ENCODE results near the gene RPS15A.
"Not testable (repeated sequence)": the region's sequence is repeated elsewhere in the genome, so short reads cannot be mapped to it uniquely, and the experiment has no call there.

RPS15A gene

GRCh38 chr16:18797746-18798145 lies 7.6 kb upstream of the RPS15A start:
- DNase-seq (ENCODE audit: low spot score): no peak

GRCh38 chr16:18796377-18796776 lies 6.2 kb upstream of the RPS15A start:
- DNase-seq (ENCODE audit: low spot score): no peak

DNA sequence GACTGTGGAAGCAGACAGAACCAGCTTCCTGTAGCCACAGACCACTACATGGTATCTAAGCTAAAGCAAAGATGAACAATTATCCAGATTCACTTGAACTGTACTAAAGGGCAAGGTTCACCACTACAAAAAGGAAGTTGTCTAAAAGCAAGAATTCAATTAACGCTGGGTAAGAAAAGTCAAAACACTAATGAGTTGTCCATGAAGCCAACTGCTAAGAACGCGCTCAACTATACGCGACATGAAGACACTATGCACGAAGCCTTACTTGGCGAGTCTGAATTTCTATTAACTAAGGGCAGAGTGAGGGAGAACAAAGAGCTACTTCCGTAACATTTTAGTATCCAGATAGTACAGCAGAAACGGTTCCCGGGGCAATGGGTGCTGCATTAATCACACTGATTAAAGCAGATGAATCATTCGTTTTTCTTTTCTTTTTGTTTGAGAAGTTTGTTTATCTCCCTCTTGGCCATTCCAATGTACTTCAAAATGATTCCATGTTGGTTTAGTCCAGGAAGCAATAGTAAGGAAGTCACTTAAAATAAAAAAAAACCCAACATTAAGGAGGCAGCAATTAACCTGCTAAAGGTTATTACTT lies 2.8 kb upstream of the RPS15A start:
- no peak for DNase-seq (ENCODE audit: low spot score)

GRCh38 chr16:18789515-18789849 lies 652 bp downstream of the RPS15A start:
- no peak for DNase-seq (ENCODE audit: low spot score)

DNA sequence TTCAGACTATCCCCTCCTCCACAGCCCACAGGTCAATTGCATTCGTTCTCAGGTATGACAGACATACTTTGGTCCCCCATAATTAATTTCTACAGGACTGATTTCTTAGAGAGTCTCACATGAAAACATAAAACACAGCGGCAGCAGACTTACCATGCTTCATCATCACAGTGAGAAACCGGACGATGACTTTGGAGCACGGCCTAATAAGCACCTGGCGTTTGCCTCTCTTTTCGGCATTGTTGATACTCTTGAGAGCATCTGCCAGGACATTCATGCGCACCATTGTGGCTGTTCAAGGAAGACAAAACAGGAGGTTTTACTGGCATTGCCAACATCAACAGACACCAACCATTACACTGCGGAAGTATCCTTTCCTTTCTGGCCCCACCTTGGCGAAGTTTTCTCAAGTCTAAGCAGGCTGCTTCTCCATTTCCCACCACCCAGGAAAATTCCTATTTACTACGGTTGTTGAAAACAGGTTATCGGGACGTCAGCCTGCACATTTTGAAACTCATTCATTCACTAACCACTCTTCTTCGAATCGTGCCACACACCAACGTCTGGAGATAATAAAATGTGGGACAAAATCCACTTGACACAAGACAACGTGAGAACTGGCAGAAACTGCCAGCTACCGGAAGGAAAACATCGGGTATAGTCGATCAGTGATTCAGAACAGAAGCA lies 1.2 kb downstream of the RPS15A start:
- no peak for DNase-seq (ENCODE audit: low spot score)

DNA sequence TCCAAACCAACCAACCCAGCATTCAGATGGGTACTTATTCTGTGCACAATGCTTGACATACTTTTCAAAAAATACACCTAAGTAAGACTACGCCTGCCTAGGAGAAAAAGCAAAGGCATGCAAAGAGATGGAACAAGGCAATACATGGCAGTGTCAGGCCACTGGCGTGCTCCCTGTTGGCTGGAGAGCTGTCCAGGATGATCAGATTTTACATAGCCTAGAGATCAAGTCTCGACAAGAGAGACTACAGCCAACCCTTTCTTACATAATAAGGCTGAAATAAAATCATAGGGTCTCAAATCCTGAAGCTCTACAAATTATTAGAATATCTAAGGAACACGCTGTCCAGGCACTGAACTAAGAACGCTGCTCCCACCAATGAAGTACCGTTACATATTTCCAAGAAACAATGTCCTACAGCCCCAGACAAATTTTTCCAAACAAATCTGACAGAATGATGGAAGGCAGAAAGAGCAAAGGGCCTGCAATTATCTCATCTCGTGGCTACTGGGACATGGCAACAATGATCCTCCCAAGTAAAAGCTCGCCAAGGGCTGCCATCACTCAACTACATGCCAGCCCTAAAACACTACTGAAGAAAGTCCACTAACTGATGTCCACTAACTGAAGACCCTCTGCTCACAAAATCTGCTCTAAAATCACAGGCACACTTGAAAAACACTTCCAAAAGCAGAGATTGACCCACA lies 5.1 kb downstream of the RPS15A start:
- no peak for DNase-seq (ENCODE audit: low spot score)

- DNase-seq (ENCODE audit: low spot score): no peak
Measured at GRCh38 chr16:18783430-18784341, 6.4 kb downstream of the RPS15A start.

GRCh38 chr16:18782697-18783429 lies 7.3 kb downstream of the RPS15A start:
- no peak for DNase-seq (ENCODE audit: low spot score)

- not testable (repeated sequence) for DNase-seq (ENCODE audit: low spot score)
Measured at GRCh38 chr16:18781232-18781631, 8.9 kb downstream of the RPS15A start.

DNA sequence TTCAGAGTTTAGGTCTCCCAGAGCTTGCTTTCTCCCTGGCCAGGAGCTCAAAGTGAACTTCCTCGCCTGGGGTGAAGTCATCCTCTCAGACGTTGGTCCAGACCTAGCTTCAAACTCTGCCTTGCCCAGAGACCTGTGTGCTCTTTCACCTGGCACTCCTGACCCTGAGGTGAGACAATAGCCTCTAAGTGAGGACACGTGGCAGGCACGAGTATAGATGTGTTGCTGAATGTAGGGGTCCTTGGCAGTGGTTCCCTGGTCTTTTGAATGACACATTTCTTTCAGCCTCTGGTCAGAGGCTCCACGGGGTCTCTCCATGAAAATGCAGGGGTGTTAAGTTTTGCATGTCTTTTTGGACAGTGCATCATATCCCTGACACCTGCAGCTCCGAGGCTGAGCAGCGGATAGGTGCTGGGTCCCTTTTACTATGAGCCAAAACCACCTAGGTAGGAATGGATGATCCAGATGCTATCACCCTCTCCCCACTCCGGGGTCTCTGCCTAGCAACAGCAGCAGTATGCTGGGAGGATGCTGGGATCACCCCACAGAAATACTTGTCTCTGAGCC lies 9.6 kb downstream of the RPS15A start:
- not testable (repeated sequence) for DNase-seq (ENCODE audit: low spot score)

DNA sequence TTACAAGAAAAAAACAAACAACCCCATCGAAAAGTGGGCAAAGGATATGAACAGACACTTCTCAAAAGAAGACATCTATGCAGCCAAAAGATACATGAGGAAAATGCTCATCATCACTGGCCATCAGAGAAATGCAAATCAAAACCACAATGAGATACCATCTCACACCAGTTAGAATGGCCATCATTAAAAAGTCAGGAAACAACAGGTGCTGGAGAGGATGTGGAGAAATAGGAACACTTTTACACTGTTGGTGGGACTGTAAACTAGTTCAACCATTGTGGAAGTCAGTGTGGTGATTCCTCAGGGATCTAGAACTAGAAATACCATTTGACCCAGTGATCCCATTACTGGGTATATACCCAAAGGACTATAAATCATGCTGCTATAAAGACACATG lies 12.5 kb downstream of the RPS15A start:
- DNase-seq (ENCODE audit: low spot score): not testable (repeated sequence)

- not testable (repeated sequence) for DNase-seq (ENCODE audit: low spot score)
Measured at GRCh38 chr16:18776334-18776733, 13.8 kb downstream of the RPS15A start.

DNA sequence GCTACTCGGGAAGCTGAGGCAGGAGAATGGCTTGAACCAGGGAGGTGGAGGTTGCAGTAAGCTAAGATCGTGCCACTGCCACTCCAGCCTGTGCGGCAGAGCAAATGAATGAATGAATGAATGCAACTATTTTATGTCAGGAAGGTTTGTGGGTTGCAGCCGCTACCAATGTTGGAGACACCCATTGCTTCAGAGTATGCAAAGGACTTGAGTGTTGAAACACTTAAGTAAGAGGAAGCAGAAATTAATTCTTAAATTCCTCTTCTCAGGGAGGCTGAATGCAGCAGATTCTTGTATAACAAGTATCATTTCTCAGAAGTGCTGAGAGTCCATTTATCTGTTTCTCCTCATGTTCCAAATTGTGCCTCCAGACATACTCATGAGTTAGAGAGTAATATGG lies 15.5 kb downstream of the RPS15A start:
- not testable (repeated sequence) for DNase-seq (ENCODE audit: low spot score)

DNA sequence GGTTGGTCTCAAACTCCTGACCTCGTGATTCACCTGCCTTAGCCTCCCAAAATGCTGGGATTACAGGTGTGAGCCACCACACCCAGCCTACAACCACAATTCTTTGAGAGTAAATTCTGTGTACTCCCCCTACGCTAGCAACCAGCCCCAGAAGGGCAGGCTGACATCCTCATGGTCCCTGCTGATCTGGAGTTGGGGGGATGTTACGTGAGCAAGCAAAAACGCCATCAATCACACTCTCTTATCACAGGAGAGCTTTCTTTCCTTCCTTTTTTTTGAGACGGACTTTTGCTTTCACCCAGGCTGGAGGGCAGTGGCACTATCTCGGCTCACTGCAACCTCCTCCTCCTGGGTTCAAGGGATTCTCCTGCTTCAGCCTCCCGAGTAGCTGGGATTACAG lies 18.0 kb downstream of the RPS15A start:
- not testable (repeated sequence) for DNase-seq (ENCODE audit: low spot score)

DNA sequence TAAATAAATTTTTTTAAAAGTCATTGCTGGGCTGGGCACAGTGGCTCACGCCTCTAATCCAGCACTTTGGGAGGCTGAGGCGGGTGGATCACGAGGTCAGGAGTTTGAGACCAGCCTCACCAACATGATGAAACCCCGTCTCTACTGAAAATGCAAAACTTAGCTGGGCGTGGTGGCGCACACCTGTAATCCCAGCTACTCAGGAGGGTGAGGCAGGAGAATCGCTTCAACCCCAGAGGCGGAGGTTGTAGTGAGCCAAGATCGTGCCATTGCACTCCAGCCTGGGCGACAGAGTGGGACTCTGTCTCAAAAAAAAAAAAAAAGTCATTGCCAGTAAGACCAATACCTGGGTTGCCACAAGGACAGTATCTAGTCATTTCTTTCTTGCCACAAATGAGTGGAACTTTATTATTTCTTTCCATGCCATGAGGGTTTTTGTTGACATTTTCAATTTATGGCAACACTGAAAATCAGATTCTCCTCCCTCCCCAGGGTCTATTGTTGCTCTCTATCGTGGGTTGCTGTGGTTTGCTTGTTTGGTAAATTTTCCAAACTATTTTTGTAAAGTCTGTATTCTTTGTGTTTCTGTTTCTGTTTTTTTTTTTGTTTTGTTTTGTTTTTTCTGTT lies 19.7 kb downstream of the RPS15A start:
- DNase-seq (ENCODE audit: low spot score): not testable (repeated sequence)

- not testable (repeated sequence) for DNase-seq (ENCODE audit: low spot score)
Measured at GRCh38 chr16:18767217-18767616, 22.9 kb downstream of the RPS15A start.

- not testable (repeated sequence) for DNase-seq (ENCODE audit: low spot score)
Measured at GRCh38 chr16:18762713-18763112, 27.4 kb downstream of the RPS15A start.

DNA sequence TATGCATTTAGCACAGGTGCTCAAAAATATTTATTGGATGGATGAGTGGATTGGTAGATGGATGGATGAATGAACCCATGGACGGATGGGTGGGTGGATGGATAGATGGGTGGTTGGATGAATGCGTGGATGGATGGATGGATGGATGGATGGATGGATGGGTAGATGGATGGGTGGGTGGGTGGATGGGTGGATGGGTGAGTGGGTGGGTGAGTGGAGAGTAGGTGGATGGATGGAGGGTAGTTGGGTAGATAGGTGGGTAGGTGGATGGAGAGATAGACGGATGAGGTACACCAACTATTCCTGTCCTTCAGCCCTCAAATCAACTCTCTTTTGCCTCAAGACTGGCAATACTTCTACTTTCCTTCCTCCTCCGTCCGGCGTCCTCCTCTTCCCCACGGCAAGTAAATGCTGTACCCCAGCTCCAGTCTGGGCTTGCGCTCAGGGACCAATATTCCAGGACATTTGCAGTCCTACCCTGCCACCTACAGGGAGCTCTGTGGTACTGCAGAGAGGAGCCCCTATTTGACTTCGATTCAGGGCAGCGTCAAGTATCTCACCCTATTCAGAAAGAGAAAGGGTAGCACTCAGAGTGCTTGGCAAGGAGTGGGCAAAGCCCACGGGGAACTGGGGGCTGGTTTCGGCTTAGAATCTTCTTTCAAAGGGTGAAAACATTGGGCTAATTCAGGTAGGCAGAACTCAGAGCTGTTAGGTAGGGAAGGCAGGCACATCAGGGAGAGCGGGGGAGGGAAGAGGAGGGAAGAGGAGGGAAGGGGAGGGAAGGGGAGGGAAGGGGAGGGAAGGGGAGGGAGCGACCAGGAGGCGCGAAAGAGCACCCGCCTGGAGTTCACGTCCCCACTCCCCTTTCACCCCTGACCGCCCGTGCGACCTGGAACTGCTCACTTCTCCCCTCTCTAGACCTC lies 30.3 kb downstream of the RPS15A start:
- DNase-seq (ENCODE audit: low spot score): not testable (repeated sequence)

- DNase-seq (ENCODE audit: low spot score): not testable (repeated sequence)
Measured at GRCh38 chr16:18757960-18758660, 32.0 kb downstream of the RPS15A start.
